Parathyroid adenoma (tissue), 2 donors: Measurements from ENCODE around the gene CTAGE8.
"Not testable (repeated sequence)": the region's sequence is repeated elsewhere in the genome, so short reads cannot be mapped to it uniquely, and the experiment has no call there.

Source experiments
- H2AFZ ChIP-seq: fragments of 300-600 bp; sonication (generic); one replicate; pipeline ENCODE4 v1.7.0; 2017; ENCODE audit warnings: antibody characterized with exemption, mild to moderate bottlenecking
- H3K27ac ChIP-seq: fragments of 300-600 bp; sonication (generic); one replicate; pipeline ENCODE4 v1.7.0; 2017
- H3K27me3 ChIP-seq: fragments of 300-600 bp; sonication (generic); one replicate; pipeline ENCODE4 v1.7.0; 2017; ENCODE audit warnings: low read length; ENCODE audit not compliant: control insufficient read depth, insufficient read depth
- H3K36me3 ChIP-seq: fragments of 300-600 bp; sonication (generic); one replicate; pipeline ENCODE4 v1.7.0; 2017; ENCODE audit warnings: low read length; ENCODE audit not compliant: control insufficient read depth, insufficient read depth
- H3K4me1 ChIP-seq: fragments of 300-600 bp; sonication (generic); one replicate; pipeline ENCODE4 v1.7.0; 2017; ENCODE audit warnings: control low read depth
- H3K4me2 ChIP-seq: fragments of 300-600 bp; sonication (generic); one replicate; pipeline ENCODE4 v1.7.0; 2017; ENCODE audit warnings: low read length
- H3K4me3 ChIP-seq: fragments of 300-600 bp; sonication (generic); one replicate; pipeline ENCODE4 v1.7.0; 2017; ENCODE audit warnings: low read depth, low read length
- H3K79me2 ChIP-seq: fragments of 300-600 bp; sonication (generic); one replicate; pipeline ENCODE4 v1.7.0; 2017; ENCODE audit warnings: control low read depth
- H3K9ac ChIP-seq: fragments of 300-600 bp; sonication (generic); one replicate; pipeline ENCODE4 v1.7.0; 2017; ENCODE audit warnings: mild to moderate bottlenecking
- H3K9me3 ChIP-seq: fragments of 300-600 bp; sonication (generic); one replicate; pipeline ENCODE4 v1.7.0; 2017; ENCODE audit warnings: low read length; ENCODE audit not compliant: control insufficient read depth
- donor health status: primary hyperparathyroidism.

CTAGE8 gene

GRCh38 chr7:144231027-144231426 is 38.1 kb downstream of the CTAGE8 start:
- H3K9ac ChIP-seq, H3K27ac ChIP-seq: not testable (repeated sequence)

GRCh38 chr7:144228810-144229209 is 40.3 kb downstream of the CTAGE8 start:
- not testable (repeated sequence) for H3K9ac ChIP-seq, H3K36me3 ChIP-seq, H3K79me2 ChIP-seq, H3K4me2 ChIP-seq, H3K27me3 ChIP-seq, H3K4me1 ChIP-seq, H3K9me3 ChIP-seq, H3K4me3 ChIP-seq, H3K27ac ChIP-seq, H2AFZ ChIP-seq

More at GRCh38 chr7:144231027-144231426, 38.1 kb downstream of the CTAGE8 start:
- H3K4me2 ChIP-seq, H2AFZ ChIP-seq, H3K4me3 ChIP-seq, H3K27me3 ChIP-seq, H3K79me2 ChIP-seq, H3K36me3 ChIP-seq, H3K9me3 ChIP-seq, H3K4me1 ChIP-seq: not testable (repeated sequence)

- not testable (repeated sequence) for H3K27ac ChIP-seq
These were observed 42.2 kb downstream of the CTAGE8 start for GRCh38 chr7:144226866-144227265.

GRCh38 chr7:144223675-144224074 is 45.4 kb downstream of the CTAGE8 start:
- H3K4me1 ChIP-seq, H3K4me3 ChIP-seq, H3K79me2 ChIP-seq, H3K9me3 ChIP-seq, H3K27ac ChIP-seq, H3K36me3 ChIP-seq, H2AFZ ChIP-seq, H3K27me3 ChIP-seq, H3K9ac ChIP-seq, H3K4me2 ChIP-seq: not testable (repeated sequence)

More at GRCh38 chr7:144226866-144227265, 42.2 kb downstream of the CTAGE8 start:
- H3K4me2 ChIP-seq, H3K9me3 ChIP-seq, H3K27me3 ChIP-seq, H3K79me2 ChIP-seq, H3K4me3 ChIP-seq, H2AFZ ChIP-seq, H3K4me1 ChIP-seq, H3K9ac ChIP-seq, H3K36me3 ChIP-seq: not testable (repeated sequence)

- H2AFZ ChIP-seq, H3K4me2 ChIP-seq, H3K9me3 ChIP-seq, H3K27me3 ChIP-seq, H3K4me1 ChIP-seq, H3K4me3 ChIP-seq, H3K36me3 ChIP-seq, H3K79me2 ChIP-seq, H3K27ac ChIP-seq, H3K9ac ChIP-seq: not testable (repeated sequence)
These were observed 48.6 kb downstream of the CTAGE8 start for GRCh38 chr7:144220531-144220930.

- H3K79me2 ChIP-seq, H3K27me3 ChIP-seq, H3K36me3 ChIP-seq, H3K9ac ChIP-seq, H2AFZ ChIP-seq, H3K4me2 ChIP-seq, H3K27ac ChIP-seq, H3K4me1 ChIP-seq, H3K4me3 ChIP-seq, H3K9me3 ChIP-seq: not testable (repeated sequence)
These were observed 49.9 kb downstream of the CTAGE8 start for GRCh38 chr7:144219149-144219548.

- H3K27me3 ChIP-seq, H3K4me1 ChIP-seq, H3K9ac ChIP-seq, H2AFZ ChIP-seq, H3K4me3 ChIP-seq, H3K36me3 ChIP-seq, H3K27ac ChIP-seq, H3K4me2 ChIP-seq, H3K79me2 ChIP-seq, H3K9me3 ChIP-seq: not testable (repeated sequence)
These were observed 50.5 kb downstream of the CTAGE8 start for GRCh38 chr7:144218581-144218980.

GRCh38 chr7:144217200-144217599 is 51.9 kb downstream of the CTAGE8 start:
- not testable (repeated sequence) for H3K4me2 ChIP-seq, H3K79me2 ChIP-seq, H3K27ac ChIP-seq, H3K4me3 ChIP-seq, H3K4me1 ChIP-seq, H3K9ac ChIP-seq, H2AFZ ChIP-seq, H3K27me3 ChIP-seq, H3K9me3 ChIP-seq, H3K36me3 ChIP-seq
